GM19193 (cell line): ENCODE measurements around the gene STYX.

ENCODE experiments used
- POLR2A ChIP-seq: IDR thresholded peaks from 4 replicates; pipeline ENCODE4 v1.6.1; 2011; ENCODE audit not compliant: insufficient read depth, insufficient read length; ENCODE audit errors: extremely low read depth

STYX gene

GRCh38 chr14:52755607-52756316 is 25.8 kb downstream of the STYX start:
- no peak for TF ChIP-seq POLR2A

- no peak for TF ChIP-seq POLR2A
Observed at GRCh38 chr14:52759145-52759544, 29.2 kb downstream of the STYX start.

GRCh38 chr14:52767058-52767833 is 37.3 kb downstream of the STYX start:
- no peak for TF ChIP-seq POLR2A

GRCh38 chr14:52769887-52770286 is 39.9 kb downstream of the STYX start:
- no peak for TF ChIP-seq POLR2A

GRCh38 chr14:52776816-52777215 is 46.9 kb downstream of the STYX start:
- TF ChIP-seq POLR2A: no peak

GRCh38 chr14:52778702-52779101 is 48.7 kb downstream of the STYX start:
- TF ChIP-seq POLR2A: no peak

- TF ChIP-seq POLR2A: no peak
Observed at GRCh38 chr14:52780893-52781292, 50.9 kb downstream of the STYX start.

- no peak for TF ChIP-seq POLR2A
Observed at GRCh38 chr14:52781629-52782028, 51.7 kb downstream of the STYX start.

- no peak for TF ChIP-seq POLR2A
Observed at GRCh38 chr14:52783206-52783605, 53.2 kb downstream of the STYX start.

- TF ChIP-seq POLR2A: no peak
Observed at GRCh38 chr14:52786887-52787286, 56.9 kb downstream of the STYX start.

GRCh38 chr14:52789118-52789517 is 59.2 kb downstream of the STYX start:
- TF ChIP-seq POLR2A: no peak

GRCh38 chr14:52790011-52790755 is 60.2 kb downstream of the STYX start:
- TF ChIP-seq POLR2A: no peak

- TF ChIP-seq POLR2A: no peak
Observed at GRCh38 chr14:52790756-52791222, 60.8 kb downstream of the STYX start.

GRCh38 chr14:52791223-52792096 is 61.5 kb downstream of the STYX start, which contains the start of gene GNPNAT1:
TSS of gene GNPNAT1 (minus strand) at chr14:52791607. CDS start at chr14:52784650, 6,957 bp downstream.
- TF ChIP-seq POLR2A: peak; percentile 74
